GM19023 (cell line): ENCODE measurements around the gene RPL29.

Source experiments
- ATAC-seq: cut with Tn5 transposase; IDR thresholded peaks from one replicate; pipeline ENCODE4 v1.9.1; 2021; ENCODE audit warnings: mild to moderate bottlenecking, moderate library complexity; ENCODE audit not compliant: unreplicated experiment

The RPL29 gene

GRCh38 chr3:51984269-51984647 is 11.4 kb downstream of the RPL29 start:
- no peak for ATAC-seq

GRCh38 chr3:51983578-51984268 is 12.0 kb downstream of the RPL29 start:
- ATAC-seq: no peak

- ATAC-seq: peak; percentile 81
These were observed 12.7 kb downstream of the RPL29 start, which contains the start of gene ACY1 for GRCh38 chr3:51982838-51983577. TSS of gene ACY1 (plus strand) at chr3:51983535. CDS start at chr3:51984065, 530 bp downstream.

- ATAC-seq: peak; percentile 35
These were observed 13.3 kb downstream of the RPL29 start for GRCh38 chr3:51982352-51982837.

- no peak for ATAC-seq
These were observed 15.4 kb downstream of the RPL29 start for GRCh38 chr3:51980253-51980652.

GRCh38 chr3:51978143-51978502 is 17.6 kb downstream of the RPL29 start:
- no peak for ATAC-seq

- ATAC-seq: no peak
These were observed 18.1 kb downstream of the RPL29 start for GRCh38 chr3:51977446-51978142.

GRCh38 chr3:51975852-51976549 is 19.7 kb downstream of the RPL29 start:
- ATAC-seq: no peak

GRCh38 chr3:51974963-51975851 is 20.5 kb downstream of the RPL29 start, which contains the start of gene ABHD14A:
TSS of gene ABHD14A (plus strand) at chr3:51975064. CDS start at chr3:51975136, 72 bp downstream.
- ATAC-seq: peak; percentile 61

GRCh38 chr3:51974277-51974962 is 21.3 kb downstream of the RPL29 start:
- no peak for ATAC-seq

- no peak for ATAC-seq
These were observed 24.3 kb downstream of the RPL29 start for GRCh38 chr3:51971350-51971749.

GRCh38 chr3:51970606-51971300 is 24.9 kb downstream of the RPL29 start:
- no peak for ATAC-seq

- ATAC-seq: no peak
These were observed 25.9 kb downstream of the RPL29 start for GRCh38 chr3:51969841-51970240.

GRCh38 chr3:51968883-51969678 is 26.6 kb downstream of the RPL29 start:
- ATAC-seq: no peak

- ATAC-seq: no peak
These were observed 27.4 kb downstream of the RPL29 start for GRCh38 chr3:51968170-51968775.

- ATAC-seq: peak; percentile 58
These were observed 28.1 kb downstream of the RPL29 start, which contains the start of gene PCBP4 for GRCh38 chr3:51967384-51968169. TSS of gene PCBP4 (minus strand) at chr3:51967454. CDS start at chr3:51961240, 6,214 bp downstream.
